HepG2 (cell line): Measurements from ENCODE around the gene CD46. TPM values are rescaled to one million over a fixed set of nuclear protein-coding genes. Genes with fewer than 3 reads are reported as not detected.

Source experiments
- ATAC-seq: fragments of 200-7000 bp; cut with Tn5 transposase; 3 replicates; pipeline ENCODE4 v1.9.1; 2020; ENCODE audit warnings: mild to moderate bottlenecking, moderate library complexity
- BruUV-seq: library from RNA; stranded (reverse); fragments of 400-500 nt; replicated peaks from 2 replicates; lab custom pipeline; 2021; lab: Mats Ljungman, UMichigan
- CTCF ChIA-PET: fragments of 300-600 bp; formaldehyde crosslinking; extraction: SDS; loops from one replicate; lab custom pipeline; 2021; ENCODE audit warnings: low total read pairs, inconsistent platforms, low intra/inter-chr PET ratio; lab: Yijun Ruan, JAX
- POLR2A ChIA-PET: fragments of 350-600 bp; sonication (Branson Sonifier 250); formaldehyde crosslinking; loops from one replicate; lab custom pipeline; 2020; ENCODE audit warnings: antibody characterized with exemption, inconsistent platforms; lab: Yijun Ruan, JAX
- DNase-seq: peaks from one replicate; pipeline ENCODE4 v3.0.0-alpha.2; 2015; ENCODE audit warnings: low spot score
- FAIRE-seq: peaks from 3 replicates; lab custom pipeline; 2011; peaks lifted over from hg19 to GRCh38; lab: Jason Lieb, UNC
- H2AFZ ChIP-seq: one replicate; pipeline ENCODE4 v1.6.1; 2011; ENCODE audit warnings: low read length, inconsistent platforms
- H3K27ac ChIP-seq: fragments of 300-600 bp; 3 replicates; pipeline ENCODE4 v1.8.0; 2011; ENCODE audit warnings: mixed run types, mild to moderate bottlenecking, mixed read lengths, low read length, inconsistent platforms; ENCODE audit not compliant: insufficient read depth; ENCODE audit errors: extremely low read length
- H3K27me3 ChIP-seq, 2 experiments: fragments of 200-600 bp in 1 of 2; 2 replicates in 1 of 2; 3 replicates in 1 of 2; pipeline versions ENCODE4 v1.6.0 to v1.8.0; 2011; ENCODE audit warnings: low read length in 2 of 2, mild to moderate bottlenecking in 2 of 2, moderate library complexity in 2 of 2, inconsistent platforms in 1 of 2; ENCODE audit not compliant: insufficient read depth in 2 of 2, control insufficient read depth in 1 of 2
- H3K36me3 ChIP-seq, 2 experiments: fragments of 200-600 bp in 1 of 2; replicated peaks in 1 of 2; 2 replicates in 1 of 2; 3 replicates in 1 of 2; pipeline versions ENCODE4 v1.5.1 to v1.8.0; 2011; ENCODE audit warnings: low read length in 2 of 2, inconsistent platforms in 1 of 2; ENCODE audit not compliant: insufficient read depth in 2 of 2, control insufficient read depth in 1 of 2
- H3K4me1 ChIP-seq: 2 replicates; pipeline ENCODE4 v1.5.1; 2012; ENCODE audit warnings: low read length, inconsistent platforms; ENCODE audit not compliant: insufficient read depth
- H3K4me2 ChIP-seq: 2 replicates; pipeline ENCODE4 v1.6.0; 2011; ENCODE audit warnings: low read depth, low read length, inconsistent platforms
- H3K4me3 ChIP-seq, 3 experiments: fragments of 200-600 bp in 1 of 3; sonication (generic), shearing (Covaris generic) in 1 of 3; replicated peaks in 1 of 3; 2 replicates each; pipeline ENCODE4 v1.5.1; 2011 to 2016; ENCODE audit warnings: low read length in 3 of 3, inconsistent platforms in 2 of 3, low read depth in 2 of 3, mild to moderate bottlenecking in 2 of 3, control low read depth in 1 of 3, mixed read lengths in 1 of 3; ENCODE audit not compliant: insufficient read depth in 1 of 3
- H3K79me2 ChIP-seq: one replicate; pipeline ENCODE4 v1.6.1; 2011; ENCODE audit warnings: low read length, inconsistent platforms; ENCODE audit not compliant: insufficient read depth
- H3K9ac ChIP-seq: 2 replicates; pipeline ENCODE4 v1.6.0; 2011; ENCODE audit warnings: mild to moderate bottlenecking, low read depth, low read length, inconsistent platforms; ENCODE audit not compliant: insufficient read depth
- H3K9me3 ChIP-seq: 2 replicates; pipeline ENCODE4 v1.5.1; 2012; ENCODE audit warnings: mild to moderate bottlenecking, low read length
- H4K20me1 ChIP-seq: 2 replicates; pipeline ENCODE4 v1.6.0; 2011; ENCODE audit warnings: inconsistent platforms, mild to moderate bottlenecking, low read length, moderate library complexity; ENCODE audit not compliant: insufficient read depth
- BCLAF1 ChIP-seq: fragments of 450-650 bp; IDR thresholded peaks from 2 replicates; pipeline ENCODE4 v1.6.1; 2017; ENCODE audit warnings: mild to moderate bottlenecking
- ELF4 ChIP-seq: sonication (generic); formaldehyde crosslinking; IDR thresholded peaks from 2 replicates; pipeline ENCODE4 v1.5.0; 2020; ENCODE audit warnings: missing genetic modification reagents, mild to moderate bottlenecking, moderate library complexity, borderline replicate concordance
- GPBP1L1 ChIP-seq: sonication (generic); formaldehyde crosslinking; IDR thresholded peaks from 2 replicates; pipeline ENCODE4 v1.5.0; 2020; ENCODE audit warnings: mild to moderate bottlenecking, missing genetic modification reagents
- HDAC2 ChIP-seq: sonication (generic); formaldehyde crosslinking; IDR thresholded peaks from 2 replicates; pipeline ENCODE4 v1.4.0; 2020; ENCODE audit warnings: missing genetic modification reagents
- HIVEP1 ChIP-seq: sonication (generic); formaldehyde crosslinking; IDR thresholded peaks from 2 replicates; pipeline ENCODE4 v1.4.0; 2020; ENCODE audit warnings: mild to moderate bottlenecking, missing genetic modification reagents
- MLLT10 ChIP-seq: sonication (generic); formaldehyde crosslinking; IDR thresholded peaks from 2 replicates; pipeline ENCODE4 v1.4.0; 2020; ENCODE audit warnings: missing genetic modification reagents
- RFX5 ChIP-seq: IDR thresholded peaks from 2 replicates; pipeline ENCODE4 v1.6.1; 2011; ENCODE audit warnings: low read depth, low read length, improper control_type of control experiment
- ZBTB4 ChIP-seq: sonication (generic); formaldehyde crosslinking; IDR thresholded peaks from 2 replicates; pipeline ENCODE4 v1.4.0; 2020; ENCODE audit warnings: missing genetic modification reagents, mild to moderate bottlenecking, borderline replicate concordance
- ZC3H4 ChIP-seq: sonication (generic); formaldehyde crosslinking; IDR thresholded peaks from 2 replicates; pipeline ENCODE4 v1.4.0; 2020; ENCODE audit warnings: missing genetic modification reagents, borderline replicate concordance
- ZNF800 ChIP-seq: sonication (generic); formaldehyde crosslinking; IDR thresholded peaks from 2 replicates; pipeline ENCODE4 v1.4.0; 2020; ENCODE audit warnings: missing genetic modification reagents
- WGBS: methylation state at CpG from one replicate; pipeline ENCODE4 v1.1.6; 2017; ENCODE audit warnings: low lambda C conversion rate; 5-methylcytosine and 5-hydroxymethylcytosine counted together
- in situ Hi-C: cut with HindIII; loops from 2 replicates; pipeline ENCODE4 v1.10.0; 2017; ENCODE audit warnings: low pct_unique_long_range_greater_than_20kb; ENCODE audit not compliant: extremely low pct_ligation_motif_present
- intact Hi-C: fragments of 100-400 bp; cut with micrococcal nuclease; formaldehyde crosslinking; loops from one replicate; pipeline ENCODE4 v1.10.0; 2022; ENCODE audit not compliant: unreplicated experiment
- polyA plus RNA-seq, 8 experiments: library from polyadenylated mRNA; depleted of rRNA in 3 of 8; stranded (reverse) in 7 of 8; unstranded in 1 of 8; fragments of >200 nt; fragmentation: Illumina TruSeq in 4 of 8; extraction: Trizol in 4 of 8; gene quantifications; 2 replicates each; pipeline versions ENCODE4 v1.2.1 to v1.2.3, GENCODE V29; 2011 to 2016; ENCODE audit warnings: low read depth in 4 of 8, missing spikeins in 1 of 8, mixed read lengths in 1 of 8; ENCODE audit not compliant: insufficient read depth in 1 of 8
- total RNA-seq, 5 experiments: library from RNA; depleted of rRNA; stranded (reverse); fragments of >200 nt; fragmentation: Illumina TruSeq; extraction: Trizol; gene quantifications; 2 replicates each; pipeline ENCODE4 v1.2.3, GENCODE V29; 2016; ENCODE audit warnings: low read depth in 1 of 5
- TF ChIP-seq, protein P1 (sequence below): sonication (generic); formaldehyde crosslinking; IDR thresholded peaks from 2 replicates; pipeline ENCODE4 v1.5.0; 2020; ENCODE audit warnings: missing genetic modification reagents

CD46 gene
- total and polyA plus RNA-seq, 2 of the 13 experiments (the other 11 are each of a cell fraction or from before 2014, with no cell fraction given), result 130 to 277 TPM

GRCh38 chr1:207745285-207745684 lies 6.6 kb upstream of the CD46 start:
- Histone ChIP-seq H3K27me3 (no peaks in the 10 kb centered on the region; a peak in 1 of 5 replicates), H3K4me1 (peaks cover 36% of the 10 kb centered on the region), H3K27ac (no peak overlapping the region), H3K4me3 (no peak overlapping the region), H3K36me3 (no peaks in the 10 kb centered on the region), H4K20me1 (no peaks in the 10 kb centered on the region), H3K79me2 (no peaks in the 10 kb centered on the region), H3K9me3 (no peaks in the 10 kb centered on the region), H3K9ac (no peak overlapping the region), H2AFZ (no peak overlapping the region), H3K4me2 (no peak overlapping the region)
- POLR2A ChIA-PET, result no interaction called here
- CTCF ChIA-PET, result no interaction called here
- ATAC-seq (no peak), FAIRE-seq (no peak), DNase-seq (no peak)
- BruUV-seq, result no TSS peak
- WGBS, result 33% methylated on average over 1 of the region's 1 CpG
- TF ChIP-seq, protein P1, sequence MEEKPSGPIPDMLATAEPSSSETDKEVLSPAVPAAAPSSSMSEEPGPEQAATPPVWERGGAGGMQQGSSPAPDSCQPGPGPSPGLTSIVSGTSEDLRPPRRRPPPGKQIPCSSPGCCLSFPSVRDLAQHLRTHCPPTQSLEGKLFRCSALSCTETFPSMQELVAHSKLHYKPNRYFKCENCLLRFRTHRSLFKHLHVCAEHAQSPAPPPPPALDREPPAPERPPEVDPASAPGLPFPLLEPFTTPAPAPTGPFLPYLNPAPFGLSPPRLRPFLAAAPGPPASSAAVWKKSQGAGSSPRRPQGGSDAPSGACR (CRISPR knock-in tag), result no peak
- TF ChIP-seq ELF4 (CRISPR knock-in tag), result no peak
- TF ChIP-seq ZC3H4, result no peak
- TF ChIP-seq HIVEP1, result no peak
- TF ChIP-seq HDAC2 (CRISPR knock-in tag), result no peak
- TF ChIP-seq ZBTB4 (CRISPR knock-in tag), result no peak
- TF ChIP-seq BCLAF1, result no peak
- TF ChIP-seq ZNF800 (CRISPR knock-in tag), result no peak
- TF ChIP-seq RFX5, result no peak
- no peak for TF ChIP-seq GPBP1L1 (CRISPR knock-in tag)
- no peak for TF ChIP-seq MLLT10 (CRISPR knock-in tag)
- in situ Hi-C loops, result no loop called here
- intact Hi-C loops, result no loop called here
